Measurements from ENCODE around the gene OR5AN1. TPM values are rescaled to one million over a fixed set of nuclear protein-coding genes. Genes with fewer than 3 reads are reported as not detected.

OR5AN1 gene, protein sequence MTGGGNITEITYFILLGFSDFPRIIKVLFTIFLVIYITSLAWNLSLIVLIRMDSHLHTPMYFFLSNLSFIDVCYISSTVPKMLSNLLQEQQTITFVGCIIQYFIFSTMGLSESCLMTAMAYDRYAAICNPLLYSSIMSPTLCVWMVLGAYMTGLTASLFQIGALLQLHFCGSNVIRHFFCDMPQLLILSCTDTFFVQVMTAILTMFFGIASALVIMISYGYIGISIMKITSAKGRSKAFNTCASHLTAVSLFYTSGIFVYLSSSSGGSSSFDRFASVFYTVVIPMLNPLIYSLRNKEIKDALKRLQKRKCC
- total RNA-seq (2014; rRNA removed; shearing (Covaris generic)) (not detected in 2 replicates), total RNA-seq (2022) (not detected in 2 replicates), Bru-seq, nascent RNA (not detected), BruChase-seq, experiment 1, labeled RNA remaining after a 6-hour chase (not detected), BruChase-seq, experiment 2, labeled RNA remaining after a 2-hour chase (not detected)
- long read RNA-seq, result 0 reads

- no peaks in the 10 kb centered on the region for H3K9me2 ChIP-seq (ENCODE audit: insufficient read depth, low read length)
- ChIA-PET POLR2A (no interaction called here), CTCF (ENCODE audit: unreplicated experiment) (no interaction called here)
- H4K20me1 ChIP-seq (ENCODE audit: insufficient read depth, low read length), result no peaks in the 10 kb centered on the region
- DNase-seq (ENCODE audit: low spot score), result no peak
- no peaks in the 10 kb centered on the region for H3K36me3 ChIP-seq (ENCODE audit: insufficient read depth, low read length)
- no peak within 1 kb of the TSS for H2AFZ ChIP-seq (ENCODE audit: low read length)
- intact Hi-C loops (cut with micrococcal nuclease; ENCODE audit: unreplicated experiment), result no loop called here
- no TSS peak for BruUV-seq (replicated peaks)
- TF ChIP-seq EZH2phosphoT487 (IDR thresholded peaks at IDR 0.05; ENCODE audit: borderline replicate concordance, low read depth, low read length), result no peak
- no peaks in the 10 kb centered on the region for H3K9me3 ChIP-seq (ENCODE audit: low read length)
- H3K27ac ChIP-seq (ENCODE audit: low read depth, low read length, poor library complexity, severe bottlenecking), result no peak within 1 kb of the TSS
- H3K79me2 ChIP-seq (ENCODE audit: insufficient read depth, low read depth, low read length), result no peaks in the 10 kb centered on the region
- no peak within 1 kb of the TSS for H3K4me2 ChIP-seq (ENCODE audit: low read length)
- no peak within 1 kb of the TSS for H3K4me3 ChIP-seq (ENCODE audit: low read depth, low read length, poor library complexity, severe bottlenecking)
- H3K4me1 ChIP-seq (ENCODE audit: insufficient read depth, low read length, poor library complexity, severe bottlenecking), result no peaks in the 10 kb centered on the region
These were observed at the start of gene OR5AN1 for GRCh38 chr11:59358595-59358994. Gene OR5AN1 (plus strand): TSS chr11:59358895. CDS start chr11:59364459, 5,564 bp downstream.

DNA sequence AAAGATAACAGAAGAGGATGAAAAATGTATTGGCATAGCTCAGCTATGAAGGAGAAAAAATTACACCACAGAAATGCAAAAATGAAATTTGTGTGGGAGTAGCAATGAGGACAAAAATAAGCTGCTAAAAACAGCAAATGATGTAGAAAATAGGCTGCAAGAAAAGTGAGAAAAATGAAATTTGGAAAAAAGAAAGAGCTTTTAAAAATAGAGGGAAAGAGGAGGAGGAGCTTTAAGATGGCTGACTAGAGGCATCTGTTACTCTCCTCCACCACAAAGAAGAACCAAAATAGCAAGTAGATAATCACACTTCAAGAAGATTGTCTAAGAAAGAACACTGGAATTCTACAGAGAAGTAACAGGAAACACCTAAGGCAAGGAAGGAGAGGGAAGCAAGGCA is 23.7 kb upstream of the OR5AN1 start:
- no peaks in the 10 kb centered on the region for H3K9me2 ChIP-seq (ENCODE audit: insufficient read depth, low read length)
- H3K36me3 ChIP-seq (ENCODE audit: insufficient read depth, low read length), result no peaks in the 10 kb centered on the region
- no TSS peak for BruUV-seq (replicated peaks)
- no peak overlapping the region for H3K27ac ChIP-seq (ENCODE audit: low read depth, low read length, poor library complexity, severe bottlenecking)
- no peak for TF ChIP-seq CTCF (conservative IDR thresholded peaks at IDR 0.05; ENCODE audit: low read length)
- TF ChIP-seq EZH2phosphoT487 (IDR thresholded peaks at IDR 0.05; ENCODE audit: borderline replicate concordance, low read depth, low read length), result no peak
- H3K4me3 ChIP-seq (ENCODE audit: low read depth, low read length, poor library complexity, severe bottlenecking), result no peak overlapping the region
- H2AFZ ChIP-seq (ENCODE audit: low read length), result no peak overlapping the region
- ChIA-PET CTCF (ENCODE audit: unreplicated experiment) (no interaction called here), POLR2A (interaction anchor here (0.7 to 1.1 kb wide), 3 partner anchors 12 to 719 kb away, joined by 3 read pairs; no protein-coding TSS in a partner anchor)
- H3K79me2 ChIP-seq (ENCODE audit: insufficient read depth, low read depth, low read length), result no peaks in the 10 kb centered on the region
- H4K20me1 ChIP-seq (ENCODE audit: insufficient read depth, low read length), result no peaks in the 10 kb centered on the region
- intact Hi-C loops (cut with micrococcal nuclease; ENCODE audit: unreplicated experiment), result no loop called here
- no peak overlapping the region for H3K4me2 ChIP-seq (ENCODE audit: low read length)
- H3K9me3 ChIP-seq (ENCODE audit: low read length), result no peaks in the 10 kb centered on the region
- H3K4me1 ChIP-seq (ENCODE audit: insufficient read depth, low read length, poor library complexity, severe bottlenecking), result no peaks in the 10 kb centered on the region
- no peak for DNase-seq (ENCODE audit: low spot score)

GRCh38 chr11:59336176-59336575 is 22.5 kb upstream of the OR5AN1 start:
- TF ChIP-seq EZH2phosphoT487 (IDR thresholded peaks at IDR 0.05; ENCODE audit: borderline replicate concordance, low read depth, low read length), result no peak
- TF ChIP-seq CTCF (conservative IDR thresholded peaks at IDR 0.05; ENCODE audit: low read length), result no peak
- POLR2A ChIA-PET, result no interaction called here
- intact Hi-C loops (cut with micrococcal nuclease; ENCODE audit: unreplicated experiment), result no loop called here

More at GRCh38 chr11:59336176-59336575, 22.5 kb upstream of the OR5AN1 start:
- no peaks in the 10 kb centered on the region for H3K36me3 ChIP-seq (ENCODE audit: insufficient read depth, low read length)
- CTCF ChIA-PET (ENCODE audit: unreplicated experiment), result no interaction called here
- DNase-seq (ENCODE audit: low spot score), result no peak
- no peaks in the 10 kb centered on the region for H3K9me2 ChIP-seq (ENCODE audit: insufficient read depth, low read length)
- no peak overlapping the region for H3K4me3 ChIP-seq (ENCODE audit: low read depth, low read length, poor library complexity, severe bottlenecking)
- BruUV-seq (replicated peaks), result no TSS peak
- H3K4me2 ChIP-seq (ENCODE audit: low read length), result no peak overlapping the region
- H2AFZ ChIP-seq (ENCODE audit: low read length), result no peak overlapping the region
- H3K79me2 ChIP-seq (ENCODE audit: insufficient read depth, low read depth, low read length), result no peaks in the 10 kb centered on the region
- no peaks in the 10 kb centered on the region for H4K20me1 ChIP-seq (ENCODE audit: insufficient read depth, low read length)
- H3K4me1 ChIP-seq (ENCODE audit: insufficient read depth, low read length, poor library complexity, severe bottlenecking), result no peaks in the 10 kb centered on the region
- H3K27ac ChIP-seq (ENCODE audit: low read depth, low read length, poor library complexity, severe bottlenecking), result no peak overlapping the region
- H3K9me3 ChIP-seq (ENCODE audit: low read length), result no peaks in the 10 kb centered on the region
